GM12878 (cell line): ENCODE results near the gene TM6SF1. TPM values are rescaled to one million over a fixed set of nuclear protein-coding genes. Genes with fewer than 3 reads are reported as not detected.

ENCODE experiments used
- ATF3 ChIP-seq: IDR thresholded peaks from 2 replicates; pipeline ENCODE4 v1.6.1; 2011; ENCODE audit warnings: low read depth, mild to moderate bottlenecking, low read length, moderate library complexity, borderline replicate concordance; ENCODE audit errors: extremely low read depth
- BACH1 ChIP-seq: fragments of 450-650 bp; IDR thresholded peaks from 2 replicates; pipeline ENCODE4 v1.6.1; 2017; ENCODE audit warnings: mild to moderate bottlenecking, borderline replicate concordance
- CREM ChIP-seq: IDR thresholded peaks from 2 replicates; pipeline ENCODE4 v1.6.1; 2014; ENCODE audit warnings: antibody characterized with exemption, low read depth
- E2F4 ChIP-seq: IDR thresholded peaks from 2 replicates; pipeline ENCODE4 v1.6.1; 2012; ENCODE audit warnings: low read depth, low read length, improper control_type of control experiment
- ETV6 ChIP-seq, 2 experiments: fragments of 450-650 bp in 1 of 2; IDR thresholded peaks in 1 of 2; conservative IDR thresholded peaks in 1 of 2; 2 replicates each; pipeline ENCODE4 v1.6.1; 2014; ENCODE audit warnings: antibody characterized with exemption in 1 of 2, borderline replicate concordance in 1 of 2, low read depth in 1 of 2, mild to moderate bottlenecking in 1 of 2, moderate library complexity in 1 of 2
- IKZF1 ChIP-seq: fragments of 450-650 bp; conservative IDR thresholded peaks from 2 replicates; pipeline ENCODE4 v1.6.1; 2017; ENCODE audit warnings: antibody characterized with exemption, mild to moderate bottlenecking
- IRF4 ChIP-seq: IDR thresholded peaks from 2 replicates; pipeline ENCODE4 v1.6.1; 2011; ENCODE audit warnings: low read depth, low read length
- NR2C2 ChIP-seq: IDR thresholded peaks from 2 replicates; pipeline ENCODE4 v1.6.1; 2011; ENCODE audit warnings: borderline replicate concordance, low read depth; ENCODE audit not compliant: control insufficient read depth, insufficient read length
- PML ChIP-seq: IDR thresholded peaks from 2 replicates; pipeline ENCODE4 v1.6.1; 2012; ENCODE audit warnings: low read length, inconsistent platforms
- POLR2AphosphoS5 ChIP-seq: IDR thresholded peaks from 2 replicates; pipeline ENCODE4 v1.6.1; 2011; ENCODE audit warnings: mild to moderate bottlenecking, low read length, inconsistent platforms
- RCOR1 ChIP-seq: conservative IDR thresholded peaks from 2 replicates; pipeline ENCODE4 v1.6.1; 2012; ENCODE audit warnings: low read depth, low read length, improper control_type of control experiment
- RELB ChIP-seq: fragments of 450-650 bp; IDR thresholded peaks from 2 replicates; pipeline ENCODE4 v1.6.1; 2017; ENCODE audit warnings: low read depth, mild to moderate bottlenecking, moderate library complexity
- TBL1XR1 ChIP-seq: IDR thresholded peaks from 2 replicates; pipeline ENCODE4 v1.6.1; 2012; ENCODE audit warnings: low read depth, low read length, improper control_type of control experiment
- YBX1 ChIP-seq: fragments of 450-650 bp; IDR thresholded peaks from 2 replicates; pipeline ENCODE4 v1.6.1; 2016; ENCODE audit warnings: antibody characterized with exemption
- ZNF592 ChIP-seq: fragments of 450-650 bp; IDR thresholded peaks from 2 replicates; pipeline ENCODE4 v1.6.1; 2017; ENCODE audit warnings: mild to moderate bottlenecking, moderate library complexity
- ZNF687 ChIP-seq: fragments of 450-650 bp; IDR thresholded peaks from 2 replicates; pipeline ENCODE4 v1.6.1; 2017; ENCODE audit warnings: mild to moderate bottlenecking, moderate library complexity
- ZSCAN29 ChIP-seq: fragments of 450-650 bp; IDR thresholded peaks from 2 replicates; pipeline ENCODE4 v1.6.1; 2017; ENCODE audit warnings: mild to moderate bottlenecking, moderate library complexity
- polyA plus RNA-seq, 11 experiments: library from polyadenylated mRNA; depleted of rRNA in 4 of 11; unstranded in 6 of 11; stranded (reverse) in 5 of 11; fragments of >200 nt; fragmentation: Nextera tagmentation in 4 of 11; fragmentation: Illumina TruSeq in 1 of 11; extraction: Ambion mirVana in 4 of 11; extraction: Trizol in 1 of 11; gene quantifications; 1 replicate in 1 of 11; 2 replicates in 10 of 11; pipeline versions ENCODE4 v1.2.1 to v1.2.3, GENCODE V29; 2011 to 2016; ENCODE audit warnings: inconsistent platforms in 2 of 11, missing spikeins in 2 of 11, low read depth in 1 of 11
- total RNA-seq, 4 experiments: library from RNA; depleted of rRNA in 3 of 4; stranded (reverse); fragments of >200 nt in 3 of 4; fragmentation: Illumina TruSeq in 1 of 4; extraction: Trizol in 1 of 4; gene quantifications; 2 replicates each; pipeline versions ENCODE4 v1.2.1 to v1.2.3, GENCODE V29; 2013 to 2021

TM6SF1 gene
- total and polyA plus RNA-seq, 10 of the 15 experiments (the other 5 are each of a cell fraction or from before 2014, with no cell fraction given) = 0.56 to 2.7 (median 1.2) TPM

DNA sequence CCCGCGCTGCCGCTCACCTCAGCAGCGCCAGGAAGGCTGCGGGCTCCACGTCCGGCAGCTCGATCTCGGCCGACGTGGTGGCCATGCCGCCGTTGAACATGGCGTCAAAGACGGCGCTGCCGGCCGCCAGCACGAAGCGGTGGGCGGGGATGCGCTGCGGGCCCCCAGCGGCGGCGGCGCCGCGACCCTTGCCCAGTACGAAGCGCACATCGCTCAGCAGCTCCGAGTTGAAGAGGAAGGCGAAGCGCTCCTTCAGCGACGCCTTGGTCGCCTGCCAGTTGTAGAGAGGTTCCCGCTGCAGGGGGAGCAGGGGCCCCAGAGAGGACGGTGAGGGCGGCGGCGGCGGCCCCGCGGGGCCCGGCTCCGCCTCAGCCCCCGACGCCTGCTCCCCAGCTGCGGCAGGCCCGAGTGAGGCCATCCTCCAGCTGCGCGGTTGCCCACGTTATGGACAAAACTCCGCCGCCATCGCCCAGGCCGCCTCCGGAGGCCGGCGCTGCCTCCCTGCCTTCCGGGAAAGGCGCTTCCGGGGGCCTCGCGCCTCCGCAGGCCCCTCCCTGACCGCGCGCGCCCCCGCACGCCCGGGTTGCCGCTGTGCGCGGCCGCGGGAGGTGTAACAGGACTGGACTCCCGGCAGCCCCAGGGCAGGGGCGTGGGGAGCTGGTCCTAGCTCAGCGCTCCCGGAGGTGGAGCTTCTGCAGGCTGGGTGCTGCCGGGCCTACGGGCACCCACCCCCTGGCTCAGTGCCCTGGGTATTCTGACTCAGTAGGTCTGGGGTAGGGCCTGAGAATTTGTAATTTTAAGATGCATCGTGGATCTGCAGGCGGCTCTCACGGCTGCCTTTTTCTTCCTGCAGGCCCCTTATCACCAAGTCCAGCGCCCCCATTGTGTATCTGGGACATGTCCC, 40.5 kb upstream of the TM6SF1 start, which contains the start of gene BTBD1 (continued):
- TF ChIP-seq RELB = no peak
- peak; percentile 86 for TF ChIP-seq ZNF687
- no peak for TF ChIP-seq ZNF592
- no peak for TF ChIP-seq ATF3
- TF ChIP-seq TBL1XR1 = peak; percentile 58; the same call in 1 of the 2 replicates
- peak; percentile 78; the same call in 1 of the 2 replicates for TF ChIP-seq BACH1
- peak; percentile 94 for TF ChIP-seq IKZF1
- TF ChIP-seq YBX1 = no peak
- 0 out of 2 replicates have a peak, but pooled peaks have one; percentile 33 for TF ChIP-seq CREM
- no peak for TF ChIP-seq NR2C2
- TF ChIP-seq RCOR1 = 0 out of 2 replicates have a peak, but pooled peaks have one; percentile 54
- no peak for TF ChIP-seq IRF4
- peak in 1 of 2 experiments; percentile 80; a peak in 2 of 4 replicates for TF ChIP-seq ETV6 (conservative IDR thresholded peaks at IDR 0.05 in 1 of 2, IDR thresholded peaks at IDR 0.05 in 1 of 2; ENCODE audit: borderline replicate concordance in 1 of 2, low read depth in 1 of 2)
- TF ChIP-seq PML = peak; percentile 86; the same call in 1 of the 2 replicates
- TF ChIP-seq POLR2AphosphoS5 = peak; percentile 90
- 0 out of 2 replicates have a peak, but pooled peaks have one; percentile 22 for TF ChIP-seq ZSCAN29
- TF ChIP-seq E2F4 = 0 out of 2 replicates have a peak, but pooled peaks have one; percentile 39
